HL-60/S4 treated with retinoic acid at 250 ng/mL for 4 days and 3 days (cell line): Measurements from ENCODE around the gene OSER1.

ENCODE experiments used
- in situ Hi-C: fragments of 300-500 bp; cut with MboI; formaldehyde crosslinking; loops from 2 replicates; pipeline ENCODE4 v1.7.0; 2022; ENCODE audit warnings: low sequenced_read_pairs

Gene OSER1

GRCh38 chr20:44228465-44229258, 18.1 kb upstream of the OSER1 start:
- in situ Hi-C loops: no loop called here

DNA sequence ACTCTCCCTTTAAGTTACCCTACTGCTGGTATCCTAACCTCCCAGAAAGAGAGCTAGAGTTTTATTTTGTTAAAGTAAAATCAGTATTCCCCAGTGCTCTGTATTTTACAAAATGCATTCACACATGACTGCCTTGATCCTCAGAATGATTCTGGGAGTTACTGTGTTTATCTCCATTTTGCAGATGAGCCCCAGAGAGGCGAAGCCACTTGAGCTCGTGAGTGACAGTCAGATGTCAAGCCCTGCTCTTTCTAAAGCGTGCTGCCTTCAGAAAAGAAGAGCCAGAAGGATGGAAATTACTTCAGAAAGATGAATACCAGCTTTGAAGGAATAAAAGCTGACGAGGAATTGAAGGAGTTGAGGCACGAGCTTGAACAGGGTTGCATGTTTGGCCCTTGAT, 14.1 kb upstream of the OSER1 start:
- in situ Hi-C loops: no loop called here

GRCh38 chr20:44223721-44224120, 13.2 kb upstream of the OSER1 start:
- in situ Hi-C loops: no loop called here

DNA sequence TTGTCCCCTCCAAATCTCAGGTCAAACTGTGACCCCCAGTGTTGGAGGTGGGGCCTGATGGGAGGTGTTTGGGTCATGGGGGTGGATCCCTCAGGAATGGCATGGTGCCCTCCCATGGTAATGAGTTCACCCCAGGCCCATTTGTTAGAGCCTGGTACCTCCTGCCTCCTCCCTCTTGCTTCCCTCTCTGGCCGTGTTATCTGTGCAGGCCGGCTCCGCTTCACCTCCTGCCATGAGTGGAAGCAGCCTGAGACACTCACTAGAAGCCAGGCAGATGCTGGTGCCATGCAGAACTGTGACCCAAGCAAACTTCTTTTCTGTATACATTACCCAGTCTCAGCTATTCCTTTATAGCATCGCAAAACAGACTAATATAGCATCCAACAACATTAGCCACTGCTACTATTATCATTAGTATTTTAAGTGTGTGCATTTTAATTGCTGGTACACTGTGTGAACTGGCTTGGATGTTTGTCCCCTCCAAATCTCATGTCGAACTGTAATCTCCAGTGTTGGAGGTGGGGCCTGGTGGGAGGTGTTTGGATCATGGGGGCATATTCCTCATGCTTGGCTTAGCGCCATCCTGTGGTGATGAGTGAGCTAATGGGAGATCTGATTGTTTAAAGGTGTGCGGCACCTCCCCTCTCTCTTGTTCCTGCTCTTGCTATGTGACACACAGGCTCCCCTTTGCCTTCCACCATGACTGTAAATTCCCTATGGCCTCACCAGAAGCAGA, 12.2 kb upstream of the OSER1 start:
- in situ Hi-C loops: no loop called here

DNA sequence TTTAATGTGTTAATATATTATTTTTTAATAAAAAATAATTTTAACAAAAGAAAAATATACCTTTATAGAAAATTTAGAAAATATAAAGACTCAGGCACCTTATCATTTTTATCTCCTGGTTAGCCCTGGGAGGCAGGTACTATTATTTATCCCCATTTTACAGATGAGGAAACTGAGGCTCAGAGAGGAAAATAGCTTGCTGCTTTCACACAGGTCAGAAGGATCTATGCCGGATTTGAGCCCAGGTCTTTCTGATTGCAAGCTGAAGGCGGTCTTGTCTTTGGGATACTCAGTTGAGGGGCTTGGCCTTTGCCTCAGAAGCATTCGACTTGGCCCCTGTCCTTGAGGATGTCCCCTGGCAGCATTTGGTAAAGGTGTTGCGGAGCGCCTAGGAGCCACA, 11.5 kb upstream of the OSER1 start:
- in situ Hi-C loops: no loop called here

- in situ Hi-C loops: no loop called here
Observed at GRCh38 chr20:44221368-44221954, 10.9 kb upstream of the OSER1 start.

GRCh38 chr20:44219791-44220190, 9.2 kb upstream of the OSER1 start:
- in situ Hi-C loops: no loop called here

DNA sequence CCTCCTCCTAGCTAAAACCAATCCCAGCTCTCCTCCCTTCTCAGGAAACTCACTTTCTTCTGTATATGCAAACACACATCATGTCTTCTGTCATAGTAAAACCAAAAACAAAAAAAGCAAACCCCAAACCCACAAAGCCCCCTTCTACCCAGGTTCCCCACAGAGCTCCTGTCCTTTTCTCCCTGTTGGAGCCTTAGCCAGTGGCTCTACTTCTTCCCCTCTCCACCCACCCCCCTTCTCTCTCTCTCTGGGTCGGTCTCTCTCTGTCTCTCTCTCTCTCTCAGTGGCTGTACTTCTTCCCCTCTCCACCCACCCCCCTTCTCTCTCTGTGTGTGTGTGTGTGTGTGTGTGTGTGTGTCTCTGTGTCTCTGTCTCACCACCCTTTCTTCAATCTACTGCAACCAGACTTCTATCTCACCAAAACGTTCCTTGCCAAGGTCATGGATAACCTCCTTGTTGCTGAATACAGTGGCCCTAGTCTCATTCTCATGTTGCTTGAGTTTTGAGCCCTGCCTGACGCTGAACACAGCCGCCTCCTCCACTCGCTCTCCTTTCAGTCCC, 8.7 kb upstream of the OSER1 start:
- in situ Hi-C loops: no loop called here

DNA sequence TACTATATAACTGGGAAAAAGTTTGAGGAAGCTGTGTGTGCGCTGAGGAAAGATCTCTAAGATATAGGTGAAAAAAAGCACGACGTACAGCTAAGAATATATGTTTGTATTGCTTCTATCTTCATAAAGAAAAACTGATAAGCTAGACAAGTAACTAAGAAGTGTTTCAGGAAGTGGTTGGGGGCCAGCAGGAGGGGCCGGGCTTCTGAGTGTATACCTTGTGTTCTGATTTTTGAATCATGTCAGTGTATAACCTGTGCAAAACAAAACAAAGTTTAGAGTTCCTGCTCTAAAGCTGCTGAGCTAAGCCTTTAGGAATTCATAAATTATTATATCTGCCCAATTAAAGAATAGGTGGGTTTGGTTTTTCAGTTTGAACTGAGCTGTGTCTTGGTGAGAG, 7.9 kb upstream of the OSER1 start:
- in situ Hi-C loops: no loop called here

- in situ Hi-C loops: no loop called here
Observed at GRCh38 chr20:44217342-44218092, 6.9 kb upstream of the OSER1 start.

- in situ Hi-C loops: no loop called here
Observed at GRCh38 chr20:44215125-44215524, 4.6 kb upstream of the OSER1 start.

DNA sequence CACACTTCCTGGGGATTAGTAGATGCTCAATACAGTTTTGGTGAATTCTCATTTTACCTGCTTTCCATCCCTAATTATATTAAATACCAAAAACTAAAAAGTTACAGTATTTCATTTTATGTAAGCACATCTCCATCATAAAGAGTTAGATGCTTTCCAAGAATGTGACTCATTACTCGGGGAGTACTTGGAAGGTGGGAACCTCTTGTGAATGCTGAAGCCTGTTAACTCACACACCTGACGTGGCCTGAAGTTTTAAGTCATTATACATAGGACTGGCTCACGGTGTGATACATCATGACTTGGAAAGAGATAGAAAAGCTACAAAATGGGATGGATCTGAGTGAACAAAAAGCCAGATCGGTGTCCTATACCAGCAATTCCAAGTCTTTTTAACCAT, 2.2 kb upstream of the OSER1 start:
- in situ Hi-C loops: no loop called here

GRCh38 chr20:44211177-44212039, 837 bp upstream of the OSER1 start:
- in situ Hi-C loops: no loop called here

DNA sequence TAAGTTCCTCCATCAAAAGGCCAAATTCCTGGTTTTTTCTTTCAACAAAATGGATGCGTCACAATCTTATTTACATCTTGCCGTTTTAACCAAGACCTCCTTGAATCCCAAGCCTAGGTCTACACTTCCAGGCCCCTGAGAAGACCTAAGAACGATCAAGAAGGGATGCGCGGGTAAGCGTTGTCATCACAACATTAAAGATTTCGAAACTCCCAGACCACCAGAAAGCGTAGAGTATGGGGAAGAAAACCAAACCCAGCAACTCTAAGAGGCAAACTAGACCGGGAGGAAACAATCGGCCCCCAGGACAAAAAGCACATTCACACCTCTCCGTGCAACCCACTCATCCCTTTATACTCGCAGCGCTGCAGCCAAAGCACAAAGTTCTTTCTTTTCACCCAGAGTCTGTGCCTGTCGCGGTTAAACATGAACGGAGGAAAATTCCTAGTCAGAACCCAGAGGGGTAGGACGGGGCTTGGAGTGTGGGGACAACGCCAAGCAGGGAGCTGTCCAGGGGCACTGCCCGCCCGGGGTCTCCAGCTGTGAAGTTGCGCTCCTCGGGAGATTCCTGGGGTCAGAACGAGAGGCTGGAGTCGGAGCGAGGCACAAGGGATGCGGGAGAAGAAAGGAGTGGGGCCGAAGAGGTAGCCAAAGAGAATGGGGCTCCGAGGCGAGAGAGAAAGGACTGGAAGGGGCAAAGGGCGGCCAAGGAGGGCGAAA, 725 bp downstream of the OSER1 start:
- in situ Hi-C loops: no loop called here

DNA sequence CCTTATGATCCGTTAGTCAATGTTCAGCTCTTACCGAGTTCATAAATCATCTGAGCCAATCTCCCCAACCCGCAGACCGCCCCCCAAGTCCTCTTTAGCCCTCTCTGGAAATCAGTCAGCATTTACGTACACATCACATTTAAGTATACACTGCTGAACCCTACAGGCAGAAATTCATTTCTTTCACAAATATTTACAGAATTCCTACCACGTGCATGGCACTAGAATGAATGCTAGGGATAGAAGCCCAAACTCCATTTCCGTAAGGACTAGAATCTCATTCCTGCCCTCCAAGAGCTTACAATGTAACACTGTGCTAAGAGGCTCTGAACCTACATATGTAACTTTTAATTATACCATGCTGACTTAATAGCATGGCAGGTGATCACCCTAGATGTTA, 1.8 kb downstream of the OSER1 start:
- in situ Hi-C loops: no loop called here

GRCh38 chr20:44208165-44208564, 2.4 kb downstream of the OSER1 start:
- in situ Hi-C loops: no loop called here

- in situ Hi-C loops: no loop called here
Observed at GRCh38 chr20:44207126-44207723, 3.3 kb downstream of the OSER1 start.

DNA sequence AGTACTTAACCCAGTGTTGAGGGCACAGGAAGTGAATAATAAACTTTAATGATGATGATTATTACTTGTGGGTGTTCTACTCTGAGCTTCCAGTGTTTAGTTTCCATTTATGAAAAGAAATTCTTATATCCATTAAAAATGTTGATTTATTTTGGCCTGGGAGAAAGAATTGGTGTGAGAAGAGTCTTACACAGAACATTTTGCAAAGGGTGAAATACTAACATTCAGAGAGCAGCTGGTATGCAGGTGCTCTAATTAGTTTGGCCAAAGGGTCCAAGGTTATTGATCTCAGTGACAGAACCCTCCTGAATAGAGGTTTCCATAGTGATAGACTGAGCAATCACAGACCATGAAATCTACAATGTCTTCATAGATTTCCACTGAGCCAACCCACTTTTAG, 4.4 kb downstream of the OSER1 start:
- in situ Hi-C loops: no loop called here

GRCh38 chr20:44204832-44205215, 5.7 kb downstream of the OSER1 start:
- in situ Hi-C loops: no loop called here
